ENCODE results near the gene SPCS3. TPM values are rescaled to one million over a fixed set of nuclear protein-coding genes. Genes with fewer than 3 reads are reported as not detected.
"Not testable (repeated sequence)": the region's sequence is repeated elsewhere in the genome, so short reads cannot be mapped to it uniquely, and the experiment has no call there.

SPCS3 gene
- total RNA-seq, 1 donor from 2014 or later = 110 TPM

DNA sequence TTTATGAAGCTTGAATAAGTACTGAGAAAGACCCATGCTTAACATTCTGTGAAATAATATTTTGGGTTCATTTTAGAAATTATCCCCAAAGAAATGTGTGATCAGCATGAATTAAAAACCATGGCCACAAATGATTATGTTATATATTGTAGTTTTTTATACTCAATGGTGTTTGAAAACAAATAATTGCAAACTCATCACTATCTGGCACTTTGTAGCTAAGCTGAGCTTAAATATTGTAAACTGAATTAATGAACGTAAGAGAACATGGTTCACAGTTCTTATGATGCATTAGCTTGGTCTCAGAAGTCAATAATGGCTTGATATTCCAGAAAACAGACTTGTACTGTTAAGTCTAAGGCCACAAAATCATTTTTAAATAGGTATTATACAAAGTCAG lies 26.1 kb upstream of the SPCS3 start:
- POLR2A ChIA-PET = no interaction called here
- Mint-ChIP-seq H3K9me3 (no peaks in the 10 kb centered on the region), H3K36me3 (ENCODE audit: low read depth) (no peaks in the 10 kb centered on the region), H3K4me1 (no peaks in the 10 kb centered on the region), H3K27me3 (no peaks in the 10 kb centered on the region), H3K27ac (no peak overlapping the region), H3K4me3 (no peak overlapping the region)
- DNase-seq (no peak), ATAC-seq (ENCODE audit: low read depth) (no peak)
- CTCF ChIA-PET = no interaction called here
- intact Hi-C loops (cut with micrococcal nuclease) = no loop called here
- TF ChIP-seq CTCF (IDR thresholded peaks at IDR 0.05) = no peak

DNA sequence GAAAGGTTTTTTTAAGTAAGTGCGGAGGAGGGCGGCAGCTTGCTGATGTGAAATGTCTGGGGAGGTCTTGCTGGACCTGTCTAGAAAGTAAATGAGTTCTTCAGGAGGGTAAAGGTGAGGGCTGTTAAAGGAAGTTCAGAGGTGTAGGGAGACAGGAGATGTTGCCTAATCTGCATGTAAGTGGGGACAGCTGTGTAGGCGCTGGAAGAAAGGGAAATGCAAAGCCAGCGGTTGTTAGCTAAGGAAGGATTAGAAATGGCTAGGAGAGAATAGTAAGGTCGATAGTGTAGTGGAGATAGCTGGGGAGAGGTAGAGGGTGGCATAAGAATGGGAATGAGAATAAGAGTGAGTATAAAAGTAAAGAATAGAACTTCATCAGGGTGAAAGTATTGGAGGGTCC lies 23.9 kb upstream of the SPCS3 start:
- CTCF ChIA-PET; H3K27me3 Mint-ChIP-seq; intact Hi-C loops (cut with micrococcal nuclease); ATAC-seq (ENCODE audit: low read depth); H3K9me3 Mint-ChIP-seq; DNase-seq; H3K4me3 Mint-ChIP-seq; H3K27ac Mint-ChIP-seq; H3K4me1 Mint-ChIP-seq; POLR2A ChIA-PET; H3K36me3 Mint-ChIP-seq (ENCODE audit: low read depth): not testable (repeated sequence)

- DNase-seq (no peak), ATAC-seq (ENCODE audit: low read depth) (no peak)
- Mint-ChIP-seq H3K4me3 (no peak overlapping the region), H3K9me3 (no peaks in the 10 kb centered on the region), H3K27ac (no peak overlapping the region), H3K27me3 (peaks cover 6% of the 10 kb centered on the region), H3K4me1 (no peaks in the 10 kb centered on the region), H3K36me3 (ENCODE audit: low read depth) (no peaks in the 10 kb centered on the region)
- intact Hi-C loops (cut with micrococcal nuclease) = no loop called here
- no peak for TF ChIP-seq CTCF (IDR thresholded peaks at IDR 0.05)
- CTCF ChIA-PET = no interaction called here
- POLR2A ChIA-PET = no interaction called here
Observed at GRCh38 chr4:176298664-176299063, 21.1 kb upstream of the SPCS3 start.

- CTCF ChIA-PET = no interaction called here
- POLR2A ChIA-PET = no interaction called here
- intact Hi-C loops (cut with micrococcal nuclease) = no loop called here
- H3K27me3 Mint-ChIP-seq = peaks cover 17% of the 10 kb centered on the region
- DNase-seq (no peak), ATAC-seq (ENCODE audit: low read depth) (no peak)
- TF ChIP-seq CTCF (IDR thresholded peaks at IDR 0.05) = no peak
- H3K9me3 Mint-ChIP-seq = no peaks in the 10 kb centered on the region
- no peaks in the 10 kb centered on the region for H3K4me1 Mint-ChIP-seq
- H3K4me3 Mint-ChIP-seq = no peak overlapping the region
- H3K27ac Mint-ChIP-seq = no peak overlapping the region
- no peaks in the 10 kb centered on the region for H3K36me3 Mint-ChIP-seq (ENCODE audit: low read depth)
Observed at GRCh38 chr4:176300036-176300435, 19.7 kb upstream of the SPCS3 start.

DNA sequence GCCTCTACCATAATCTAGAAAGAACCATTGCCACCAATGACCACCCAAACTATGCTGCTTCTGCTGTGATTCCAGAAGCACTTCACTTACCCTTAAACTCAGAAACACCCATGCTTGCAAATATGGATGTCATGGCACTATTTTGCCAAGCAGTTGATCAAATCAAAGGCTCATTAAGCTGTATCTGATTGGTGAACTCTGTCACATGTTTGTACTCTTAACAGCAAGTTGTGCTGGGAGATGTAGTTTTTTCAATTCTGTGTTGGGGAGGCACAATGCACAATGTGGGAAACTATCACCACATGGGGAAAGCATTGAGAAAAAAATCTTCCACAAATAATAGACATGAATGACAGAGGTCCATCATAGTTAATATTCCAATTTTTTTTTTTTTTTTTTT lies 19.2 kb upstream of the SPCS3 start:
- no peak overlapping the region for H3K27ac Mint-ChIP-seq
- TF ChIP-seq CTCF (IDR thresholded peaks at IDR 0.05) = no peak
- H3K36me3 Mint-ChIP-seq (ENCODE audit: low read depth) = no peaks in the 10 kb centered on the region
- ChIA-PET CTCF (no interaction called here), POLR2A (no interaction called here)
- peaks cover 17% of the 10 kb centered on the region for H3K27me3 Mint-ChIP-seq
- no peak overlapping the region for H3K4me3 Mint-ChIP-seq
- no peak for DNase-seq
- ATAC-seq (ENCODE audit: low read depth) = no peak
- H3K4me1 Mint-ChIP-seq = no peaks in the 10 kb centered on the region
- H3K9me3 Mint-ChIP-seq = no peaks in the 10 kb centered on the region
- intact Hi-C loops (cut with micrococcal nuclease) = no loop called here
